ENCODE results near the gene GPR180. TPM values are rescaled to one million over a fixed set of nuclear protein-coding genes. Genes with fewer than 3 reads are reported as not detected.

Gene GPR180
- total and polyA plus RNA-seq, 2 experiments from 2014 or later: 3.7 to 9.5 TPM

GRCh38 chr13:94667190-94667589 lies 65.5 kb downstream of the GPR180 start:
- Histone ChIP-seq H3K4me1 (ENCODE audit: insufficient read depth) (peaks cover 7% of the 10 kb centered on the region), H2AFZ (0 out of 2 replicates have a peak overlapping the region, but pooled peaks have one; percentile 9), H3K27me3 (ENCODE audit: insufficient read depth) (no peaks in the 10 kb centered on the region), H3K36me3 (ENCODE audit: insufficient read depth) (no peaks in the 10 kb centered on the region), H3K9me2 (ENCODE audit: insufficient read depth) (no peaks in the 10 kb centered on the region), H3K4me3 (no peak overlapping the region), H3K27ac (ENCODE audit: low read depth) (no peak overlapping the region), H3K4me2 (no peak overlapping the region), H3F3A (replicated peaks; ENCODE audit: low read depth) (no peaks in the 10 kb centered on the region), H4K20me1 (replicated peaks; ENCODE audit: insufficient read depth) (no peaks in the 10 kb centered on the region), H3K79me2 (replicated peaks; ENCODE audit: insufficient read depth) (no peaks in the 10 kb centered on the region)
- no peak for DNase-seq (ENCODE audit: low spot score)
- H3K9me3 Mint-ChIP-seq: no peaks in the 10 kb centered on the region
- peaks cover under 1% of the 10 kb centered on the region for H3K27me3 Mint-ChIP-seq (ENCODE audit: insufficient read depth, low read depth, poor library complexity)
- H3K27ac Mint-ChIP-seq: no peak overlapping the region
- peaks cover 12% of the 10 kb centered on the region for H3K4me1 Mint-ChIP-seq
- no peak overlapping the region for H3K4me3 Mint-ChIP-seq
- no peaks in the 10 kb centered on the region for H3K36me3 Mint-ChIP-seq (ENCODE audit: low read depth)
- no peak for TF ChIP-seq ZNF331 (CRISPR knock-in tag; IDR thresholded peaks at IDR 0.05; ENCODE audit: low read depth)
- TF ChIP-seq EZH2phosphoT487 (IDR thresholded peaks at IDR 0.05; ENCODE audit: unreplicated experiment): no peak
- no peak for TF ChIP-seq STAT1 (IDR thresholded peaks at IDR 0.05; ENCODE audit: unreplicated experiment)
- TF ChIP-seq EZH2 (IDR thresholded peaks at IDR 0.05; ENCODE audit: low read depth, unreplicated experiment): no peak
- no peak for TF ChIP-seq CREB1 (CRISPR knock-in tag; IDR thresholded peaks at IDR 0.05; ENCODE audit: low read depth)
- TF ChIP-seq REST (IDR thresholded peaks at IDR 0.05; ENCODE audit: unreplicated experiment): no peak
- TF ChIP-seq POLR2AphosphoS5 (IDR thresholded peaks at IDR 0.05; ENCODE audit: low read depth): no peak
- no peak for TF ChIP-seq NANOG (IDR thresholded peaks at IDR 0.05; ENCODE audit: borderline replicate concordance)
- TF ChIP-seq ZNF462 (CRISPR knock-in tag; IDR thresholded peaks at IDR 0.05): no peak
- ATAC-seq: no peak
